TTC549 (cell line): ENCODE measurements around the gene ZBED4.

Source experiments
- FAIRE-seq: peaks from 2 replicates; lab custom pipeline; 2012; peaks lifted over from hg19 to GRCh38; lab: Jason Lieb, UNC

The ZBED4 gene

DNA sequence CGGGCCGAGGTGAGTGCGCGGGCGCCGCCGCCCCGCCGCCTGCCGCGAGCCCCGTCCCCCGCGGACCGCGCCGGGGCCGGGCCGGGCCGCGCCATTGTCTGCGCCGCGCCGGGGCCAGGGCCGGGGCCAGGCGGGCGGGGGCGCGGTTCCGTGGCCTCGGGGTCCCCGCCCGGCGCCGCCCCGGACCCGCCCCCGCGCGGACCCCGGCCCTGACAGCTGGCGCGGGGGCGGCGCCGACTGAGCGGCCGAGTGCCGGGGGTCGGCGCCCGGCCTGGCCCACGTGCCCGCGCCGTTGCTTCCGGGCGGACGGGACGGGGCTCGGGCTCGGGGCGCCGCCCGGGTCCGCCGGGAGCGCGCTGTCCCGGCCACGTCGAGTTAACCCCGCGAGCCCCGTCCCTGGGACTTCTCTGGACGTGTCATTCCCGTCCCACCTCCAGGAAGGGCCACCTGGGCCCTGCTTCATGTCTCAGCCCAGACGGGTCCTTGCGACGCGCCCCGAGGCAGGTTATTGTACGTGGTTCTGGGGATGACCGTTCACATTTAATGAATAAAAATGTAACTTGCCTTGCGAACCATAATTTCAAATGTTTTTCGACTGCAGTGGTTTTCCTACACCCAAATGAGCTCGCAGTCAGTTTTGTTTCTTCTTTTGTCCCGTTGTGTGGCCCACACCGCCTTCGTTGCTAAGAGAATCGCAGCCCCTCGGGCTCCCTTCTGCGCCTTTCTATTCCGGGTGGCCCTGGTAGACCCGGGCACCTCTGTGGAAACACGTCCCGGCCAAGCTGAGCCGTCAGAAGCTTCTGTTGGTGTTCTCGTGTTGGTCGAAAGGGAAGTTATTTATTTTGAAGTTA is 562 bp downstream of the ZBED4 start:
- FAIRE-seq: no peak

DNA sequence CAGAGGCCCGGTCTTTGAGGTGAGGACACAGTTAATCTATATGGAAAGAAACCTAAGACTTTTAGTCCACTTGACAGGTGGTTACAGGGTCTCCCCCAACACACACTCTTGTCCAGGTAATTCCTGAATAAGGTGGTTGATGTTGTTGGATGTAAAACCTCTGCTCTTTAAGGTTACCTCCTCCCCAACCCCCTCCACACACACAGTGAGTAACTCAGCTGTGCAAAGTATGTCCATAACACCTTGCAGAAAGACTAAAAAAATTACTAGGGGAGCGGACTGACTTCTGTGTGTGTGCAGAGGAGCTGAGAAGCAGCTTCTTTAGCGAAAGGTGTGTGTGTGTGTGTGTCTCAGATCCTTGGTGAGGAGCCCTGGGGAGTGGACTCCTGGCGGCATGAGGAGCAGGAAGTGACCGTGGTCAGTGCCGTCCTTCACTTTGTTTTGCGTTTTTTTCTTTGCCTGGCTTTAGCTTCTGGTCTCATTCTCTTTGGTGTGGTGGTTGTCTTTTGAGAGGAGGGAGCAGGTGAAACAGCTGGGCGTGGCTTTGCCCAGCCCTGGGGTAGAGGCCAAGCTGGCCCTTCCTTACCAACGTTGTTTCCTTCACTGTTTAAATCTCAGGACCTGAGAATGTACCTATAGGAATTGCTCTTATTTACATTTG is 1.7 kb downstream of the ZBED4 start:
- FAIRE-seq: no peak

DNA sequence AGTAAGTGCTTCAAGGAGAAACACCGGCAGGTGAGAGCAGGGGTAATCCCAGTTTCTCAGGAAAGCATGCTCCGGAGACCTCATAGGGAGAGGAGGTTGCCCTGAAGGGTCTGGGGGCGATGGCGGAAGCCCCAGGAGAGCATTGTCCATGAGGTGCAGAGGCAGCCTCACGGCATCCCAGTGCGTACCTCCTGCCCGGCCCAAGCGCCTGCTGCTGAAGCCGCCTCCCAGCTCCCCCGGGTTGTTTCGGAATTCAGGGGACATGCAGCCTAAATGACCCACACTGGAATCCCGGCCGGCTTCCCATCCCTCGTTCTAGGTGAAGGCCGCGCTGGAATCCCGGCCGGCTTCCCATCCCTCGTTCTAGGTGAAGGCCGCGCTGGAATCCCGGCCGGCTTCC is 2.7 kb downstream of the ZBED4 start:
- no peak for FAIRE-seq

DNA sequence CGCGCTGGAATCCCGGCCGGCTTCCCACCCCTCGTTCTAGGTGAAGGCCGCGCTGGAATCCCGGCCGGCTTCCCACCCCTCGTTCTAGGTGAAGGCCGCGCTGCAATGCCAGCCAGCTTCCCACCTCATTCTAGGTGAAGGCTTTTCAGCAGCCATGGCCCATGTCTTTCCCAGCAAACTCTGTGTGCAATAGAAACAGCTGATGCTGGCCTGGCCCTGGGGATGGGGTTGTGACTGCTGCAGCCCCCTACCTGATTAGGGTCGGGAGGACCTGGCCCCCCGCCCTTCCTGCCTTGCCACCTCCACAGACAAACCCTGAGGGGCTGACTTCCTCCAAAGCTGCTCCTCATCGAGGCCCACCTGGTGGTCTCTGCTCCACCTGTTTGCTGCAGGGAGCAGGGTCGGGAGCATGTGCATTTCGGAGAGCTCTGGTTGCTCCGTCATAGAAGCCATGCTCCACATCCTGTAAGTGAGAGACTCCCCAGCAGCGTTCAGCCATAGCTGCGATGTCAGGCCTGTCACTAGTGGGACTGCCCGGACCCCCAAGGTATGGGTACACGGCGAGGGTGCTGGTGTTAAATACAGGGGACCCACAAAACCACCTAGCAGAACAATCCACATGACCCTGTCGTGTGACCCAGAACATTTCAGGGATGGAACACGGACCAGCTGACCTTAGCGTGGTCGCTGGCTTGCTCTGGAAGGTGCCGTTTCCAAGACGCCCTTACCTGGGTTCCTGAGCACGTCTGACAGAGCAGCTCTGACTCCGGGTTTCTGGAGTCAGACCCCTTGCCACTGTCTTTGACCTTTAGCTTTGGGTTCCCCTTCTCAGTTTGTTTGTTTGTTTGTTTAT is 3.3 kb downstream of the ZBED4 start:
- FAIRE-seq: no peak

DNA sequence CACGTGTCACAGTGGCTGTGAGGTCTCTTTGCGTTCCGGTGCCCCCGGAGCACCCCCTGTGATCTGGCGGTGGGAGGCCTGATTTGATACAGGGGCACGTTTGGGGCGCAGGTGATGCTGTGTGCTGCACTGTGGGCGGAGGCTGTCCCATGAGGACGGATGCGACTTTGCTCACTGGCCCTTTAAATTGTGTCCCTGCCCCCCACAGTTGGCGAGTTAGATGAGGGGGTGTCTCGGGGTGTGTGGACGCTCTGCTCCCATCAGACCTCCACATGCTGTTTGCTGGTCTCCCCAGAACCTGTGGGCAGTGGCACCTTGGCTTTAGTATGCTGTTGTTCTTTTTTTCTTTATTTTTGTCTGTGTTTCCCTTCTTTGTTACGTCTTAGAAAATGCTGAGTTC is 5.2 kb downstream of the ZBED4 start:
- no peak for FAIRE-seq

DNA sequence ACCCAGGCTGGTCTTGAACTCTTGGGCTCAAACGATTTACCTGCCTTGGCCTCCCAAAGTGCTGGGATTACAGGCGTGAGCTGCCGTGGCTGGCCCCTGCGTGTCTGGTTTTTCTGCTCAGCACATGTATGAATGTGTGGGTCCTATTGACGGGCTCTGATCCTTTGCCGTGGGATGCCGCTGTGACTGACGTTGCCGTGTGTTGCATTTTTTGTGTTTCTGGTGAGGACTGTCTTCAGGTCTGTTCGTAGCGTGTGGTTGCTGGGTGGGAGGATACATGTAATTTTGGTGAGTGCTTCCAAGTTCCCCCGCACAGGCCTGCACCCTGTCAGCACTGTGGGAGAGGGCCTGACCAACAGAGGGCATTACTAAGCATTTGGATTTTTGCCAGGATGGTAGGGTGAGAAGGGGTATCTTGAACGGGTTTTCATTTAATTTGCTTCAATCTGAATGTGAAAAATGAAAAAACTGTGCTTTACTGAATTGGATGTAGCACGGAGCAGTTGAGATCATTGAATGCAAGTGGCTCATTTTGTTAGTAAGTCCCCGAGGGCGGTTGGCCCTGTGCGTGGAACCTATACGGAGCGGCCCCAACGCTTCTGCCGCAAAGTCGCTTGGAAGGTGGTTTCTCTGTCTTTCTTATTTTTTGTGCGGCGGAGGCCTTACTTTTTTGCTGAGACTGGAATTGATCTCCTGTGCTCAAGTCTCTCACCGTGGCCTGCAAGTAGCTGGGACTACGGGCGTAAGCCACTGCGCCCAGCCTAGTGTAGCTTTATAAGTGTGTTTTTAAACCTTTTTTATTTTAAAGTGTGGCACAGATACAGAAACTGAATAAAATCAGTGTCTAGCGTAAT is 8.2 kb downstream of the ZBED4 start:
- FAIRE-seq: no peak

DNA sequence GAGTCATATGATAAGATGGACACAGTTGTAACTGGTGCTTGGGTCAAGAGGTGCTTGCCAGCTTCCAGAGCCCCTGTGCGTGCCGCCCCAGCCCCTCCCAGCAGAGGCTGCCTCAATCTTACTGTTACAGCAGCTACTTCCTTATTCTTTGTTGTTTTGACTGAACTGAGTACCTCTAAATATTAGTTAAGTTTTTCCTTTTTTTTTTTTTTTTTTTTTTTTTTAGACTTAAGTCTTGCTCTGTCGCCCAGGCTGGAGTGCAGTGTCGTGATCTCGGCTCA is 8.8 kb downstream of the ZBED4 start:
- FAIRE-seq: no peak

DNA sequence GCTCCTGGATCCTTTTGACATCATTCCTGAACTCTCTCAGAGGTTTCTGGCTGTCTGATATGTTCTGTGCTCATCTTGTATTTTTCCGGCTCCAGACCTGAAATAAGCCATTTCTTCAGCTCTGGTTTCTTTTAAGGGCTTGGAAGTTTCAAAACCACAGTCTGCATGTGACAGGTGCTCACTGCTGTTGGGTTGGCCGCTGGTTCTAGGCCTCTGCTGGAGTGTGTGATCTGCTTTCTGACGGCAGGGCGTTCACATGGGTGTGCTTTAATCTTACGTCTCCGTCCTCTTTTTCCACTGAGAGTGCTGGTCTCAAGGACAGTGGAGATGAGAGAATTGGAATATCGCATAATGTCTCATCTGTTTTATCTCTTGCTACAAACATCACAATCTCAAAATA is 10.3 kb downstream of the ZBED4 start:
- FAIRE-seq: no peak

DNA sequence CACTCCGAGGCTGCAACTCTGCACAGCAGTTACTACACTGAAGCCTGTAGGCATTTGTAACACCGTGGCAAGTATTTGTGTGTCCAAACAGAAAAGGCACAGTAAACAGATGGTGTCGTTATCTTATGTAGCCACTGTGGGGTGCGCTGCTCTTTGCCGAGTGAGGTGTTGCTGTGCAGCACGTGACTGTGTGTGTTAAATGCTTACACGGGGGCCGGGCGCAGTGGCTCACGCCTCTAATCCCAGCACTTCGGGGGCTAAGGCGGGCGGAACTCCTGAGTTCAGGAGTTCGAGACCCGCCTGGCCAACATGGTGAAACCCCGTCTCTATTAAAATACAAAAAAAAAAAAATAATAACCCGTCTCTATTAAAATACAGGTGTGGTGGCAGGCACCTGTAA is 11.5 kb downstream of the ZBED4 start:
- FAIRE-seq: no peak

DNA sequence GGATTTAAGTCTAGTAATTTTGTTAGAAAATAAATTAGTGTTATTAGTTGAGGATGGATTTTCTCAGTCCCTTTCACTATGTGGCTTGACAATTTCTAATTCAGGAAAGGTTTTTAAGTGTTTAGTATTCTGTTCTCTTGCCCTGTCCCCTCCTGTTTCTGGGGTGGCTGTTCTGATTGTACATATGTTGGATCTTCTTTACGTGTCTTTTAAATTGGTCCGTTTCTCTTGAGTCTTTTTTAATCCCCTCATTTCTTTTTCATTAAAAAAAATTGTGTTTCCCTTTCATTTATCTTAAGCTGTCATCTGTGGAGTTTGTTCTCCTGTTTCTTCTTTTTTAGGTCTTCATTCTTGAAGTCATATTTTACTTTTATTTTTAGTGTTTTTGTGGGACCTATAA is 12.5 kb downstream of the ZBED4 start:
- FAIRE-seq: no peak

DNA sequence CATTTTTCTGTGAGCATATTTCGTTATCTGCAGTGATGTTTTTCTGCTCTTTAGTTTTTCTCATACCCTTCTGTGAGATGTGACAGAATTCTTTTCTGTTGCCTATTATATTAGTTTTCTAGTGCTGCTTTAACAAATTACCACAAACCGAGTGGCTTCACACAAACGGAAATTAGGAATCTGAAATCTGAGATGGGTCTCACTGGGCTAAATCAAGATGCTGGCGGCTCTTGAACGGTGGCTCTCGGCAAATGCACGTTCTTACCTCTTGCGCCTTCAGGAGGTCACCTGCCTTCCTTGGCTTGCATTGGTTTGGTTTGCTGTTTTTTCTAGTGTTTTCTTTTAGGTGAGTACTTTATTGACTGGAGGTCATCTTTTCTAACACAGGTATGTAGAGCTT is 13.0 kb downstream of the ZBED4 start:
- no peak for FAIRE-seq

DNA sequence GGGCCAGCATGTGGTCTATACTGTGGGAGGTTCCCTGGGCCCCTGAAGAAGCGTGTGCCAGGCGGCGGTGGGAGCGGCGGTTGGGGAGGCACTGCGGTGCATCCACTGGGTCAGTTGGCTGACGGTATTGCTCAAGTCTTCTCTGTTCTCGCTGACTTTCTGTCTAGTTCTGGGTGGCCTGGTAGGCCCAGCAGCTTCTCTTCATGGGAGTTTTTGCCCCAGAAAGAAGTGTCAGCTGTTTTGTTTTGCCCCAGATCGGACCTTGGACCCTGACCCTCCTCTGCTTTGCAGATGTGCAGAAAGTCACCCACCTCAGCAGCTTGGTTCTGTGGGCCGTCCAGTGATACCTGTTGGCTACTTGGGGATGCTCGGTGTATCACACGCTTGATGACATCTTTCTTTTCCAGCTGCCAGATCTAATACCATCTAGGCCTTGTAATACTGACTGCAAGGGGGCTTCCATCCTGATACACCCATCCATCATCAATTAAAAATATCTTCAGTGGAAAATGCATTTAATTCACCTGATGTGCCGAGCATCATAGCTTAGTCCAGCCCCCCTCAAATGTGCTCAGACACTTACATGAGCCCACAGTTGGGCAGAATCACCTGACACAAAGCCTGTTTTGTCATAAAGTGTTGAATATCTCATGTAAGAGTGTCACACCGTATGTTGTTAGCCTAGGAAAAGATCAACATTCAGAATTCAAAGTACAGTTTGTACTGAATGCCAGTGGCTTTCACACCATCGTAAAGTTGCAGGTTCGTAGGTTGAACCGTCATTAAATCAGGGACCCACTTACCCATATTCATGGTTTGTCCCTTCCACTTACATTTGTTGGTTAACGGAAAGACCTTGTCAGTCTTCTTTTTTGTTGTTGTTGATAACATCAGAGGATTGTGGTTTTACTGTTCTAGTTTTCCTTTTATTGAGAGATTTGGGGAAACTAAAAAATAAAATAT is 13.9 kb downstream of the ZBED4 start:
- FAIRE-seq: no peak

DNA sequence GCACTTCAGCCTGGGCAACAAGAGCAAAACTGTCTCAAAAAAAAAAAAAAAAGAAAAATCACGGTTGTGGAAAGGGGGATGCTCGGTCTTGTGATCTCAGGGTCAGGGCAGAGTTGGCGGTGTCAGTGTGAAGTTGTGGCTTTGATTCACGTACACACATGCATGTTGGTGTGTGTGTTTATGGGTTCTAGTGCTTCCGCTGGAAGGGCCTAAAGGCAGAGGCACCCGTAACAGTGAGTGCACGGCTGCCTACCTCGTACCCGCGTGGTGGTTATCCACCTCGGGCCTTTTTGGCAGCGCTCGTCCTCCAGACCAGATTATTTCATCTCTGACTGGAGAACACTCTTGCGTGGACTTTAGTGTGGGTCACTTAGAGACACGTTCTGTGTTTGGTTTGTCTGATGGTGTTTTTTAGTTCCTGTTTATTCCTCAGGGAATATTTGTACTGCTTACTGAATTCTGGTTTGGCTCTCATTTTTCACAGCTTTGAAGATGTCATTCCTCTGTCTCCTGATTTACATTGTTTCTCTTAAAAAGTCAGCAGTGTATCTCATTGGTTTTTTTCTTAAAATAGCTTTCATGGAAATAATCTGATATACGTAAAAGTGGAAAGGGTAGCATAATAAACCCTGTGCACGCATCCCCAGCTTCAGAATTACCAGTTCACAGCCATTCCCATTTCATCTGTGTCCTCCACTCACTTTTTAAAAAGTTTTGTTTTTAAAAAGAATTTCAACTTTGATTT is 15.6 kb downstream of the ZBED4 start:
- no peak for FAIRE-seq

DNA sequence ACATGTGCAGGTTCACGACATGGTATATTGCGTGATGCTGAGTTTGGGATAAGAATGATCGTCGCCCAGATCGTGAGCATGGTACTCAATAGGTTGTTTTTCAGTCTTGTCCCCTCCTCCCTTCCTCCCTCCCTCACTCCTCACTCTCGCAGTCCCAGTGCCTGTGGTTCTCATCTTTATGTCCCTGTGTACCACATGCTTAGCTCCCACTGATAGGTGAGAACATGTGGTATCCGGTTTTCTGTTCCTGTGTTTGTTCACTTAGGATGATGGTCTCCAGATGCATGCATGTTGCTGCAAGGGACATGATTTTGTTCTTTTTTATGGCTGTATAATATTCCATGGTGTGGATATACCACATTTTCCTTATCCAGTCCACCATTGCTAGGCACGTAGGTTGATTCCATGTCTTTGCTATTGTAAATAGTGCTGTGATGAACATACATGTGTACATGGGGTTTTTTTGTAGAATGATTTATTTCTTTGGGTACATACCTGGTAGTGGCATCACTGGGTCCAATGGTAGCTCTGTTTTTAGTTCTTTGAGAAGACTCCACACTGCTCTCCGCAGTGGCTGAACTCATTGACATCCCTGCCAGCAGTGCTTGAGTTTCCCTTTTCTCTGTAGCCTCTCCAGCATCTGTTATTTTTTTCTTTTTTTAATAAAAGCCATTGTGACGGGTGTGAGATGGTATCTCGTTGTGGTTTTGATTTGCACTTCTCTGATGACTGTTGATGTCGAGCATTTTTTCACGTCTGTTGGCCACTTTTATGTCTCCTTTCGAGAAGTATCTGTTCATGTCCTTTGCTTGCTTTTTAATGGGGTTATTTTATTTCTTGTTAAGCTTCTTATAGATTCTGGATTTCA is 16.4 kb downstream of the ZBED4 start:
- FAIRE-seq: no peak

DNA sequence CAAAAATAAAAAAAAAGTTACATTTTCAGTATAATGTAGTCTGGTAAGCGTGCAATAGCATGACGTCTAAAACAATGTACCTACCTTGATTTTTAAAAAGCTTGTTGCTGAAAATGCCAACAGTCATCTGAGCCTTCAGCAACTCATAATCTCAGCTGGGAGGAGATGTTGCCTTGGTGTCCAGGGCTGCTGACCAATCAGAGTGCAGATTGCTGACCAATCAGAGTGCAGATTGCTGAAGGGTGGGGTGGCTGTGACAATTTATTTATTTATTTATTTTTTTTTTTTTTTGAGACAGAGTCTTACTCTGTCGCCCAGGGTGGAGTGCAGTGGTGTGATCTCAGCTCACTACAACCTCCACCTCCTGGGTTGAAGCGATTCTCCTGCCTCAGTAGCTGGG is 17.8 kb downstream of the ZBED4 start:
- no peak for FAIRE-seq

DNA sequence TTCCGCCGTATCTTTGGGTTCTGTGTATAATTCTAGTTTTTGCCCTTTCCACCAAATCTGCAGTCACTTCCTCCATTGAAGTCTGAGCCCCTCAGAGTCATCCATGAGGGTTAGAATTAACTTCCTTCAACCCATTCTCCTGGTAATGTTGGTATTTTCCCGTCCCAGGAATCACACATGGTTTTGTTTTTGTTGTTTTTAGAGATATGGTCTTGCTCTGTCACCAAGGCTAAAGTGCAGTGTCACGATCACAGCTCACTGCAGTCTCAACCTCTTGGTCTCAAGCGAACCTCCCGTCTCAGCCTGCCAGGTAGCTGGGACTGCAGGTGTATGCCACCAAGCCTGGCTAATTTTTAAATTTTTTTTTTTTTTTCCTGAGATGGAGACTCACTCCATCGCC is 18.7 kb downstream of the ZBED4 start:
- FAIRE-seq: no peak

DNA sequence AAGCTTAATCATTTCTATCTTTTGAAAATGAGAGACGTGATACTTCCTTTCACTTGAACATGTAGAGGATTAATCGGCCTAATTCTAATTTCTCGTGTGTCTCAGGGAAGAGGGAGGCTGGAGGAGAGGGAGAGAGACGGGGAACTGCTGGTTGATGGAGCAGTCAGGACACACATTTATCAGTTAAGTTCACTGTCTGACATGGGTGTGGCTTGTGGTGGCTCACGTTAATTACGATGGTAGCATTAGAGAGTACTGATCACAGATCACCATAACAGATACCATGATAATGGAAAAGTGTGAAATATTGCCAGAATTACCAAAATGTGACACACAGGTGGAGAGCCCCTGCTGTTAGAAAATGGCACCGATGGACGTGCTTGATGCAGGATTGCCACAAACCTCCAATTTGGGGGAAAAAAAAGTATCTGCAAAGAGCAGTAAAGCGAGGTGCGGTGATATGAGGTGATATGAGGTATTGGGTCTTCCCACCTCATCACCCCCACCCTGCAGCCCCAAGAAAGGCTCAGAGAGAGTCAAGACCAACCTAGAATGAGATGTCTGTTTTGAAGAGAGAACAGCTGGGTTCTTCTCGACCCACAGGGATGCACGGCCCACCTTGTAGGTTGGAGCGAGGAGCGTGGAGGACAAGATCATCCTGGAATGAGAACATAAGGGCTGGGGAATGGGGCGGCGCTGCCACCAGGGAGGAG is 19.7 kb downstream of the ZBED4 start:
- no peak for FAIRE-seq

DNA sequence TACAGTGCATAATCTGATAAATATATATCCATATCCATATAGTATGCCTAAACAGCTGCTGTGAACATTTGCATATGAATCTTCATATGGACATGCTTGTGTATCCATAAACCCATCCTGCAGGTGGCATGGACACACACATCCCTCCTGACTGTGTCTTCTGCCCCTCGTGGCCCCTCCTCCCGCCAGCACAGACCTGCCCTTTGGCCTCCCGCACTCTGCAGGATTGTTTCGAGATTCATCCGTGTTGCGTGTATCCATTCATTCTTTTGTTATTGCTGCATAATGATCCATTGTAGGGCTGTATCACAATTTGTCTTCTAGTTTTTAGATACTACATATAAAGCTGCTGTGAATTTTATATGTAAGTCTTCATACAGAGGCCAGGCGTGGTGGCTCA is 24.0 kb downstream of the ZBED4 start:
- no peak for FAIRE-seq

DNA sequence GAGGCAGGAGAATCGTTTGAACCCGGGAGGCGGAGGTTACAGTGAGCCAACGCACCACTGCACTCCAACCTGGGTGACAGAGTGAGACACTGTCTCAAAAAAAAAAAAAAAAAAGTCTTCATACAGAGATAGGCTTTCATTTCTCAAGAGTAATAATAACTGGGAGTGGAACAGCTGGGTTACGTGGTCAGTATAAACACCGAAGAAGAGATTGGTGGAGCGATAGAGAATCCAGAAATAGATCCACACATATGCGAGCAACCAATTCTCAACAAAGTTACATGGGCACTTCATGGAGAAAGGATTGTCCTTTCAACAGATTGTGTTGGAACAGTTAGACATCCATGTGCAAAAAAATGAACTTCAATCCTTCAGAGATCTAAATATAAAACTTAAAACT is 24.6 kb downstream of the ZBED4 start:
- no peak for FAIRE-seq
